Subcutaneous abdominal adipose tissue (tissue), 5 donors: ENCODE data around the gene NNMT.

Experiments used
- H3K27ac ChIP-seq: one replicate; pipeline ENCODE4 v1.7.0; 2013; ENCODE audit warnings: low read depth, mild to moderate bottlenecking, inconsistent platforms, low read length, moderate library complexity
- H3K27me3 ChIP-seq, 5 donors: one replicate each; pipeline ENCODE4 v1.7.0; 2013; ENCODE audit warnings: low read length in 5 of 5, inconsistent platforms in 1 of 5; ENCODE audit not compliant: control insufficient read depth in 5 of 5, insufficient read depth in 4 of 5
- H3K36me3 ChIP-seq, 5 donors: one replicate each; pipeline ENCODE4 v1.7.0; 2013; ENCODE audit warnings: low read length in 5 of 5; ENCODE audit not compliant: control insufficient read depth in 5 of 5, insufficient read depth in 5 of 5
- H3K4me1 ChIP-seq, 5 donors: one replicate each; pipeline ENCODE4 v1.7.0; 2013; ENCODE audit warnings: low read length in 5 of 5, mild to moderate bottlenecking in 3 of 5, moderate library complexity in 1 of 5; ENCODE audit not compliant: control insufficient read depth in 5 of 5, insufficient read depth in 5 of 5
- H3K4me3 ChIP-seq, 5 donors: one replicate each; pipeline ENCODE4 v1.7.0; 2013; ENCODE audit warnings: low read length in 5 of 5, low read depth in 1 of 5
- H3K9ac ChIP-seq, 5 donors: one replicate each; pipeline ENCODE4 v1.7.0; 2013; ENCODE audit warnings: low read length in 5 of 5, mild to moderate bottlenecking in 4 of 5, moderate library complexity in 3 of 5
- H3K9me3 ChIP-seq, 5 donors: one replicate each; pipeline ENCODE4 v1.7.0; 2013; ENCODE audit warnings: low read length in 5 of 5; ENCODE audit not compliant: control insufficient read depth in 5 of 5
- donor health status: healthy.
- donor health status: healthy.
- donor health status: healthy.
- donor health status: healthy.
- donor health status: healthy.

Gene NNMT

GRCh38 chr11:114295676-114296604, at the start of gene NNMT:
Gene NNMT, plus strand, starts transcription at chr11:114296399. Its CDS starts 158 bp downstream, at chr11:114296557.
- H3K36me3 ChIP-seq: peaks cover 9 to 23% (median 14%) of the 10 kb centered on the region in 5 donors
- peak within 1 kb of the TSS; percentile 82 to 98 (median 89) for H3K9ac ChIP-seq
- H3K4me3 ChIP-seq: peak within 1 kb of the TSS; percentile 70 to 90 (median 87)
- peak within 1 kb of the TSS; percentile 99 for H3K27ac ChIP-seq
- no peaks in the 10 kb centered on the region for H3K27me3 ChIP-seq
- peaks cover 5 to 49% (median 38%) of the 10 kb centered on the region in 5 donors for H3K4me1 ChIP-seq
- H3K9me3 ChIP-seq: peaks cover 0 to 6% (median 4%) of the 10 kb centered on the region in 5 donors

- no peaks in the 10 kb centered on the region for H3K27me3 ChIP-seq
- H3K9ac ChIP-seq: no peak overlapping the region
- peaks cover 6 to 85% (median 76%) of the 10 kb centered on the region in 5 donors for H3K36me3 ChIP-seq
- no peak overlapping the region for H3K4me3 ChIP-seq
- H3K9me3 ChIP-seq: no peaks in the 10 kb centered on the region
- peaks cover 0 to 30% (median 20%) of the 10 kb centered on the region in 5 donors for H3K4me1 ChIP-seq
- no peak overlapping the region for H3K27ac ChIP-seq
Measured at GRCh38 chr11:114247070-114247789, 49.0 kb upstream of the NNMT start.

GRCh38 chr11:114250180-114250579, 46.0 kb upstream of the NNMT start:
- H3K9me3 ChIP-seq: no peaks in the 10 kb centered on the region
- H3K27ac ChIP-seq: peak overlapping the region; percentile 59
- no peaks in the 10 kb centered on the region for H3K27me3 ChIP-seq
- no peak overlapping the region for H3K4me3 ChIP-seq
- peaks cover 6 to 75% (median 60%) of the 10 kb centered on the region in 5 donors for H3K36me3 ChIP-seq
- H3K9ac ChIP-seq: no peak overlapping the region
- H3K4me1 ChIP-seq: peaks cover 0 to 35% (median 23%) of the 10 kb centered on the region in 5 donors

- peak overlapping the region; percentile 59 for H3K27ac ChIP-seq
- no peak overlapping the region for H3K4me3 ChIP-seq
- peak overlapping the region in 1 of 5 donors; percentile 2 for H3K9ac ChIP-seq
- H3K27me3 ChIP-seq: no peaks in the 10 kb centered on the region
- H3K36me3 ChIP-seq: peaks cover 5 to 68% (median 51%) of the 10 kb centered on the region in 5 donors
- H3K9me3 ChIP-seq: no peaks in the 10 kb centered on the region
- peaks cover 0 to 35% (median 23%) of the 10 kb centered on the region in 5 donors for H3K4me1 ChIP-seq
Measured at GRCh38 chr11:114250993-114251814, 45.0 kb upstream of the NNMT start.

- H3K36me3 ChIP-seq: peaks cover 0 to 66% (median 49%) of the 10 kb centered on the region in 5 donors
- peaks cover 0 to 41% (median 30%) of the 10 kb centered on the region in 5 donors for H3K4me1 ChIP-seq
- H3K27ac ChIP-seq: peak overlapping the region; percentile 59
- peak overlapping the region in 1 of 5 donors; percentile 48 for H3K9ac ChIP-seq
- H3K9me3 ChIP-seq: no peaks in the 10 kb centered on the region
- peak overlapping the region in 1 of 5 donors; percentile 20 for H3K4me3 ChIP-seq
- H3K27me3 ChIP-seq: no peaks in the 10 kb centered on the region
Measured at GRCh38 chr11:114251815-114252337, 44.3 kb upstream of the NNMT start.

- peaks cover 0 to 57% (median 41%) of the 10 kb centered on the region in 5 donors for H3K36me3 ChIP-seq
- peak overlapping the region in 1 of 5 donors; percentile 14 for H3K9ac ChIP-seq
- no peak overlapping the region for H3K4me3 ChIP-seq
- no peaks in the 10 kb centered on the region for H3K27me3 ChIP-seq
- H3K9me3 ChIP-seq: no peaks in the 10 kb centered on the region
- H3K27ac ChIP-seq: peak overlapping the region; percentile 59
- H3K4me1 ChIP-seq: peaks cover 0 to 49% (median 38%) of the 10 kb centered on the region in 5 donors
Measured at GRCh38 chr11:114252767-114253166, 43.4 kb upstream of the NNMT start.

- no peaks in the 10 kb centered on the region for H3K9me3 ChIP-seq
- no peak overlapping the region for H3K4me3 ChIP-seq
- peaks cover 0 to 47% (median 33%) of the 10 kb centered on the region in 5 donors for H3K36me3 ChIP-seq
- H3K4me1 ChIP-seq: peaks cover 4 to 59% (median 48%) of the 10 kb centered on the region in 5 donors
- peak overlapping the region in 1 of 5 donors; percentile 28 for H3K9ac ChIP-seq
- H3K27ac ChIP-seq: peak overlapping the region; percentile 59
- H3K27me3 ChIP-seq: no peaks in the 10 kb centered on the region
Measured at GRCh38 chr11:114253771-114254170, 42.4 kb upstream of the NNMT start.

- Histone ChIP-seq H3K4me3 (no peak overlapping the region), H3K27ac (no peak overlapping the region), H3K27me3 (no peaks in the 10 kb centered on the region), H3K9ac (no peak overlapping the region), H3K36me3 (peaks cover 0 to 44% (median 32%) of the 10 kb centered on the region in 5 donors), H3K9me3 (no peaks in the 10 kb centered on the region), H3K4me1 (peaks cover 6 to 68% (median 57%) of the 10 kb centered on the region in 5 donors)
Measured at GRCh38 chr11:114254571-114255146, 41.5 kb upstream of the NNMT start.

- H3K36me3 ChIP-seq: peaks cover 0 to 39% (median 26%) of the 10 kb centered on the region in 5 donors
Measured at GRCh38 chr11:114255289-114255688, 40.9 kb upstream of the NNMT start.

More at GRCh38 chr11:114255289-114255688, 40.9 kb upstream of the NNMT start:
- Histone ChIP-seq H3K27me3 (no peaks in the 10 kb centered on the region), H3K4me3 (no peak overlapping the region), H3K4me1 (peaks cover 6 to 71% (median 61%) of the 10 kb centered on the region in 5 donors), H3K9ac (no peak overlapping the region), H3K27ac (no peak overlapping the region), H3K9me3 (no peaks in the 10 kb centered on the region)
